IMR-90 (cell line): ENCODE results near the gene GRB10. TPM values are rescaled to one million over a fixed set of nuclear protein-coding genes. Genes with fewer than 3 reads are reported as not detected.

Experiments used
- ATAC-seq: fragments of 200-7000 bp; cut with Tn5 transposase; 2 replicates; pipeline ENCODE4 v1.9.1; 2020; ENCODE audit warnings: low read depth, mild to moderate bottlenecking, moderate library complexity
- BruUV-seq: library from RNA; stranded (reverse); fragments of 400-500 nt; replicated peaks from 2 replicates; lab custom pipeline; 2021; lab: Mats Ljungman, UMichigan
- CTCF ChIA-PET: fragments of 300-600 bp; formaldehyde crosslinking; extraction: SDS; loops from one replicate; lab custom pipeline; 2021; ENCODE audit warnings: antibody characterized with exemption; lab: Yijun Ruan, JAX
- POLR2A ChIA-PET: fragments of 300-600 bp; sonication (Branson Sonifier 250); formaldehyde crosslinking; loops from one replicate; lab custom pipeline; 2022; ENCODE audit warnings: antibody characterized with exemption; ENCODE audit not compliant: unreplicated experiment; lab: Charles Lee
- DNase-seq: peaks from one replicate; pipeline ENCODE4 v3.0.0; 2013
- H2AFZ ChIP-seq: replicated peaks from 2 replicates; pipeline ENCODE3; 2013; ENCODE audit warnings: low read length, mild to moderate bottlenecking; ENCODE audit not compliant: poor library complexity
- H2AK5ac ChIP-seq: 2 replicates; pipeline ENCODE4 v1.6.1; 2013; ENCODE audit warnings: low read depth, low read length, inconsistent platforms
- H2AK9ac ChIP-seq: replicated peaks from 2 replicates; pipeline ENCODE3; 2013; ENCODE audit warnings: mild to moderate bottlenecking, low read depth, low read length, moderate library complexity; ENCODE audit not compliant: poor library complexity
- H2BK120ac ChIP-seq: 2 replicates; pipeline ENCODE4 v1.6.1; 2013; ENCODE audit warnings: low read depth, low read length, inconsistent platforms
- H2BK15ac ChIP-seq: 3 replicates; pipeline ENCODE4 v1.6.1; 2013; ENCODE audit warnings: low read depth, low read length, inconsistent platforms
- H2BK20ac ChIP-seq: 2 replicates; pipeline ENCODE4 v1.6.1; 2013; ENCODE audit warnings: low read depth, mild to moderate bottlenecking, inconsistent platforms, low read length, moderate library complexity
- H2BK5ac ChIP-seq: 2 replicates; pipeline ENCODE4 v1.6.1; 2013; ENCODE audit warnings: mild to moderate bottlenecking, low read depth, low read length, inconsistent platforms; ENCODE audit not compliant: poor library complexity, severe bottlenecking
- H3K14ac ChIP-seq: replicated peaks from 2 replicates; pipeline ENCODE4 v1.6.1; 2013; ENCODE audit warnings: low read depth, low read length, inconsistent platforms
- H3K18ac ChIP-seq: 2 replicates; pipeline ENCODE4 v1.6.1; 2013; ENCODE audit warnings: low read depth, low read length, control low read depth
- H3K23ac ChIP-seq: 2 replicates; pipeline ENCODE4 v1.6.1; 2013; ENCODE audit warnings: low read depth, low read length, inconsistent platforms
- H3K27ac ChIP-seq: 2 replicates; pipeline ENCODE4 v1.5.1; 2013; ENCODE audit warnings: mild to moderate bottlenecking, control low read depth, low read length; ENCODE audit not compliant: insufficient read depth
- H3K27me3 ChIP-seq: 2 replicates; pipeline ENCODE4 v1.6.1; 2013; ENCODE audit warnings: low read length; ENCODE audit not compliant: control insufficient read depth, insufficient read depth
- H3K36me3 ChIP-seq: 2 replicates; pipeline ENCODE4 v1.6.1; 2013; ENCODE audit warnings: low read length, mixed read lengths; ENCODE audit not compliant: control insufficient read depth, insufficient read depth
- H3K4ac ChIP-seq: 2 replicates; pipeline ENCODE4 v1.6.1; 2013; ENCODE audit warnings: low read depth, low read length, inconsistent platforms
- H3K4me1 ChIP-seq: 2 replicates; pipeline ENCODE4 v1.6.1; 2013; ENCODE audit warnings: low read length, mixed read lengths; ENCODE audit not compliant: control insufficient read depth, insufficient read depth
- H3K4me2 ChIP-seq: 2 replicates; pipeline ENCODE4 v1.6.1; 2013; ENCODE audit warnings: low read depth, mild to moderate bottlenecking, control low read depth, low read length, moderate library complexity
- H3K4me3 ChIP-seq: 2 replicates; pipeline ENCODE4 v1.5.1; 2013; ENCODE audit warnings: low read depth, mild to moderate bottlenecking, control low read depth, low read length, moderate library complexity; ENCODE audit not compliant: insufficient read depth
- H3K56ac ChIP-seq: 2 replicates; pipeline ENCODE4 v1.6.1; 2013; ENCODE audit warnings: low read length, inconsistent platforms; ENCODE audit not compliant: insufficient read depth; ENCODE audit errors: extremely low read depth
- H3K79me1 ChIP-seq, 2 experiments: 2 replicates each; pipeline ENCODE4 v1.6.1; 2013; ENCODE audit warnings: low read length in 2 of 2, inconsistent platforms in 1 of 2, low read depth in 1 of 2
- H3K9ac ChIP-seq: 2 replicates; pipeline ENCODE4 v1.6.1; 2013; ENCODE audit warnings: low read depth, low read length, control low read depth
- H3K9me1 ChIP-seq: 2 replicates; pipeline ENCODE4 v1.6.1; 2013; ENCODE audit warnings: low read length, inconsistent platforms; ENCODE audit not compliant: insufficient read depth
- H3K9me3 ChIP-seq: 2 replicates; pipeline ENCODE4 v1.6.1; 2013; ENCODE audit warnings: low read length; ENCODE audit not compliant: control insufficient read depth, insufficient read depth
- H4K20me1 ChIP-seq: 2 replicates; pipeline ENCODE4 v1.6.1; 2013; ENCODE audit warnings: low read length, inconsistent platforms; ENCODE audit not compliant: insufficient read depth
- H4K5ac ChIP-seq: 2 replicates; pipeline ENCODE4 v1.6.1; 2013; ENCODE audit warnings: mild to moderate bottlenecking, low read depth, low read length, control low read depth
- H4K8ac ChIP-seq, 2 experiments: 2 replicates each; pipeline ENCODE4 v1.6.1; 2013; ENCODE audit warnings: low read depth in 2 of 2, low read length in 2 of 2, control low read depth in 1 of 2, inconsistent platforms in 1 of 2
- H4K91ac ChIP-seq: 2 replicates; pipeline ENCODE4 v1.6.1; 2013; ENCODE audit warnings: low read depth, low read length, inconsistent platforms; ENCODE audit not compliant: insufficient read depth
- BHLHE40 ChIP-seq: fragments of 150-350 bp; IDR thresholded peaks from 2 replicates; pipeline ENCODE4 v1.6.1; 2016; ENCODE audit warnings: mild to moderate bottlenecking, low read depth, low read length
- CEBPB ChIP-seq: IDR thresholded peaks from 2 replicates; pipeline ENCODE4 v1.6.1; 2012; ENCODE audit warnings: low read depth, low read length, improper control_type of control experiment
- CHD1 ChIP-seq: IDR thresholded peaks from 2 replicates; pipeline ENCODE4 v1.6.1; 2012; ENCODE audit warnings: low read depth, low read length, improper control_type of control experiment
- FOS ChIP-seq: fragments of 150-350 bp; IDR thresholded peaks from 2 replicates; pipeline ENCODE4 v1.6.1; 2016; ENCODE audit warnings: low read depth, low read length
- MAFK ChIP-seq: IDR thresholded peaks from 2 replicates; pipeline ENCODE4 v1.6.1; 2012; ENCODE audit warnings: low read depth, low read length, improper control_type of control experiment
- MAZ ChIP-seq: IDR thresholded peaks from 2 replicates; pipeline ENCODE4 v1.6.1; 2012; ENCODE audit warnings: low read depth, mild to moderate bottlenecking, low read length, improper control_type of control experiment, moderate library complexity, borderline replicate concordance
- MXI1 ChIP-seq: IDR thresholded peaks from 2 replicates; pipeline ENCODE4 v1.6.1; 2012; ENCODE audit warnings: low read depth, mild to moderate bottlenecking, low read length, moderate library complexity, borderline replicate concordance
- NFE2L2 ChIP-seq: fragments of 150-350 bp; IDR thresholded peaks from 2 replicates; pipeline ENCODE4 v1.6.1; 2016; ENCODE audit warnings: low read depth, mild to moderate bottlenecking, low read length
- POLR2A ChIP-seq: IDR thresholded peaks from 2 replicates; pipeline ENCODE4 v1.6.1; 2012; ENCODE audit warnings: mild to moderate bottlenecking, low read depth, low read length
- RAD21 ChIP-seq: IDR thresholded peaks from 2 replicates; pipeline ENCODE4 v1.6.1; 2012; ENCODE audit warnings: low read length, improper control_type of control experiment
- RCOR1 ChIP-seq: IDR thresholded peaks from 2 replicates; pipeline ENCODE4 v1.6.1; 2012; ENCODE audit warnings: mild to moderate bottlenecking, low read length, improper control_type of control experiment; ENCODE audit not compliant: insufficient replicate concordance
- RFX5 ChIP-seq: IDR thresholded peaks from 2 replicates; pipeline ENCODE4 v1.8.0; 2012; ENCODE audit warnings: low read depth, mild to moderate bottlenecking, low read length, moderate library complexity
- SMC3 ChIP-seq: fragments of 150-350 bp; IDR thresholded peaks from 2 replicates; pipeline ENCODE4 v1.6.1; 2016; ENCODE audit warnings: low read depth, mild to moderate bottlenecking, antibody characterized with exemption, low read length, moderate library complexity
- WGBS, 2 experiments: methylation state at CpG; one replicate each; pipeline versions ENCODE4 v1.1.5 to v1.1.7; 2013; ENCODE audit warnings: missing lambda C conversion rate in 2 of 2; ENCODE audit not compliant: insufficient read length in 1 of 2; ENCODE audit errors: extremely low coverage in 2 of 2; 5-methylcytosine and 5-hydroxymethylcytosine counted together
- dilution Hi-C: fragments of 300-500 bp; cut with HindIII; formaldehyde crosslinking; loops from one replicate; pipeline ENCODE4 v1.14.3; 2018; ENCODE audit warnings: low sequenced_read_pairs; ENCODE audit not compliant: unreplicated experiment
- in situ Hi-C: fragments of 300-500 bp; cut with MboI; formaldehyde crosslinking; loops from 3 replicates; pipeline ENCODE4 v1.14.3; 2019; ENCODE audit warnings: low sequenced_read_pairs, inconsistent platforms, mixed read lengths
- intact Hi-C: fragments of 100-400 bp; cut with micrococcal nuclease; formaldehyde crosslinking; loops from 2 replicates; pipeline ENCODE4 v1.10.0; 2022
- polyA plus RNA-seq, 3 experiments: library from polyadenylated mRNA; depleted of rRNA; stranded (reverse); fragments of >200 nt; gene quantifications; 2 replicates each; pipeline ENCODE4 v1.2.3, GENCODE V29; 2012; ENCODE audit warnings: low replicate concordance in 1 of 3
- total RNA-seq: library from RNA; depleted of rRNA; stranded (reverse); fragments of >200 nt; gene quantifications from 2 replicates; pipeline ENCODE4 v1.2.3, GENCODE V29; 2012
- TF ChIP-seq, protein P1 (sequence below): conservative IDR thresholded peaks from 2 replicates; pipeline ENCODE4 v1.5.1; 2012; ENCODE audit warnings: mild to moderate bottlenecking, low read depth, low read length, improper control_type of control experiment
- TF ChIP-seq, protein P2 (sequence below): fragments of 150-350 bp; IDR thresholded peaks from 2 replicates; pipeline ENCODE4 v1.6.1; 2016; ENCODE audit warnings: low read depth, mild to moderate bottlenecking, low read length, moderate library complexity, borderline replicate concordance
- TF ChIP-seq, protein P3 (sequence below): fragments of 150-350 bp; IDR thresholded peaks from 2 replicates; pipeline ENCODE4 v1.6.1; 2017; ENCODE audit warnings: mild to moderate bottlenecking, antibody characterized with exemption, low read length, low read depth

The GRB10 gene
- total and polyA plus RNA-seq, 2 of the 4 experiments (the other 2 are of a cell fraction), result 6.3 to 15.1 TPM

DNA sequence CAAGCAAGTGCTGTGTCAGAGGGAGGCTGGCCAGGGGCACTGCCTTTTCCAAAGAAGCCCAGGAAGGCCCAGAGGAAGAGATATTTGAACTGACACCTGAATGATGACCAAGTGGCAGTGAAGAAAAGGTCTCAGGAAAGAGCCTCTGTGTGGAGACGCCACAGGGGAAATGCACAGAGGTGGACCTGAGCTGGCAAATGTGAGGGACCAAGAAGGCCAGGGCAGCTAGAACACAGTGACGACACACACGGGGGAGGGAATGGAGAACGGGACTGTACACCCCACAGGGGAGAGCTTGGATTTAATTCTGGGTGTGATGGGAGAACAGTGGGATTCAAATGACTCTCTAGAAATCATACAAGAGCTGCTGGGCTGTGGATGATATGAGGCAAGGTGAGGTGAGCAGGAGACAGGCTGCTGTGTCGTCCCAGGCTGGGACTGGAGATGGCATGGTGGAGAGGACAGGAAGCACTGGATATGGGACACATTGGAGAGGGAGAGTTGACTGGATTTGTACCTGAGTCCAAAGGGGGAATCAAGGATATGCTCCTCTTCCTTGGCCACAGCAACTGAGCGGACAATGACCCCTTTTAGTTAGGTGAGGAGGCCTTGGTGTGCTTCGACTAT is 133.3 kb downstream of the GRB10 start:
- no TSS peak for BruUV-seq
- TF ChIP-seq RFX5 (no peak), RCOR1 (no peak), SMC3 (no peak), FOS (no peak), RAD21 (no peak), CHD1 (no peak), MXI1 (no peak), MAFK (no peak), CEBPB (no peak), NFE2L2 (no peak), POLR2A (no peak), MAZ (no peak), BHLHE40 (no peak)
- TF ChIP-seq, protein P1, sequence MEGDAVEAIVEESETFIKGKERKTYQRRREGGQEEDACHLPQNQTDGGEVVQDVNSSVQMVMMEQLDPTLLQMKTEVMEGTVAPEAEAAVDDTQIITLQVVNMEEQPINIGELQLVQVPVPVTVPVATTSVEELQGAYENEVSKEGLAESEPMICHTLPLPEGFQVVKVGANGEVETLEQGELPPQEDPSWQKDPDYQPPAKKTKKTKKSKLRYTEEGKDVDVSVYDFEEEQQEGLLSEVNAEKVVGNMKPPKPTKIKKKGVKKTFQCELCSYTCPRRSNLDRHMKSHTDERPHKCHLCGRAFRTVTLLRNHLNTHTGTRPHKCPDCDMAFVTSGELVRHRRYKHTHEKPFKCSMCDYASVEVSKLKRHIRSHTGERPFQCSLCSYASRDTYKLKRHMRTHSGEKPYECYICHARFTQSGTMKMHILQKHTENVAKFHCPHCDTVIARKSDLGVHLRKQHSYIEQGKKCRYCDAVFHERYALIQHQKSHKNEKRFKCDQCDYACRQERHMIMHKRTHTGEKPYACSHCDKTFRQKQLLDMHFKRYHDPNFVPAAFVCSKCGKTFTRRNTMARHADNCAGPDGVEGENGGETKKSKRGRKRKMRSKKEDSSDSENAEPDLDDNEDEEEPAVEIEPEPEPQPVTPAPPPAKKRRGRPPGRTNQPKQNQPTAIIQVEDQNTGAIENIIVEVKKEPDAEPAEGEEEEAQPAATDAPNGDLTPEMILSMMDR, result no peak
- TF ChIP-seq, protein P2, sequence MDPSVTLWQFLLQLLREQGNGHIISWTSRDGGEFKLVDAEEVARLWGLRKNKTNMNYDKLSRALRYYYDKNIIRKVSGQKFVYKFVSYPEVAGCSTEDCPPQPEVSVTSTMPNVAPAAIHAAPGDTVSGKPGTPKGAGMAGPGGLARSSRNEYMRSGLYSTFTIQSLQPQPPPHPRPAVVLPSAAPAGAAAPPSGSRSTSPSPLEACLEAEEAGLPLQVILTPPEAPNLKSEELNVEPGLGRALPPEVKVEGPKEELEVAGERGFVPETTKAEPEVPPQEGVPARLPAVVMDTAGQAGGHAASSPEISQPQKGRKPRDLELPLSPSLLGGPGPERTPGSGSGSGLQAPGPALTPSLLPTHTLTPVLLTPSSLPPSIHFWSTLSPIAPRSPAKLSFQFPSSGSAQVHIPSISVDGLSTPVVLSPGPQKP, result no peak
- TF ChIP-seq, protein P3, sequence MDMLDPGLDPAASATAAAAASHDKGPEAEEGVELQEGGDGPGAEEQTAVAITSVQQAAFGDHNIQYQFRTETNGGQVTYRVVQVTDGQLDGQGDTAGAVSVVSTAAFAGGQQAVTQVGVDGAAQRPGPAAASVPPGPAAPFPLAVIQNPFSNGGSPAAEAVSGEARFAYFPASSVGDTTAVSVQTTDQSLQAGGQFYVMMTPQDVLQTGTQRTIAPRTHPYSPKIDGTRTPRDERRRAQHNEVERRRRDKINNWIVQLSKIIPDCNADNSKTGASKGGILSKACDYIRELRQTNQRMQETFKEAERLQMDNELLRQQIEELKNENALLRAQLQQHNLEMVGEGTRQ, result no peak
- Histone ChIP-seq H3K4me1 (no peaks in the 10 kb centered on the region), H3K9me1 (no peaks in the 10 kb centered on the region; the same call in 1 of the 2 replicates), H3K14ac (no peak overlapping the region), H4K20me1 (no peaks in the 10 kb centered on the region), H2AK5ac (no peak overlapping the region), H4K5ac (no peak overlapping the region), H3K18ac (no peak overlapping the region), H4K91ac (no peak overlapping the region), H4K8ac (no peak overlapping the region), H3K79me1 (peaks cover 4 to 6% of the 10 kb centered on the region in 2 experiments; a peak in 2 of 4 replicates), H2AFZ (no peak overlapping the region), H2BK5ac (no peak overlapping the region), H3K4me2 (no peak overlapping the region), H3K23ac (no peak overlapping the region), H3K9ac (no peak overlapping the region), H3K56ac (no peak overlapping the region), H2BK20ac (no peak overlapping the region), H2BK120ac (no peak overlapping the region), H2AK9ac (peak overlapping the region; percentile 23), H3K4me3 (no peak overlapping the region), H3K4ac (no peak overlapping the region), H2BK15ac (no peak overlapping the region), H3K36me3 (no peaks in the 10 kb centered on the region; the same call in 1 of the 2 replicates), H3K9me3 (no peaks in the 10 kb centered on the region), H3K27ac (no peak overlapping the region), H3K27me3 (no peaks in the 10 kb centered on the region)
- WGBS, 2 experiments, result 88% methylated on average over 1 of the region's 7 CpGs; no CpG with 5 or more reads in 1 of the 2 experiments
- no peak for ATAC-seq
- dilution Hi-C loops (no loop called here), in situ Hi-C loops (no loop called here), intact Hi-C loops (no loop called here)
- no peak for DNase-seq
- POLR2A ChIA-PET, result no interaction called here
- CTCF ChIA-PET, result no interaction called here
